Activated naive CD8-positive, alpha-beta T cell treated with anti-CD3 and anti-CD28 coated beads, Interleukin-2, amount 10 ng/mL, durations not matched to agents 7 days and 5 days (primary cell): ENCODE data around the gene LPAR6. TPM values are rescaled to one million over a fixed set of nuclear protein-coding genes. Genes with fewer than 3 reads are reported as not detected.
"Not testable (repeated sequence)": the region's sequence is repeated elsewhere in the genome, so short reads cannot be mapped to it uniquely, and the experiment has no call there.

ENCODE experiments used
- ATAC-seq: fragments of 150-1000 bp; cut with Tn5 transposase; one replicate; pipeline ENCODE4 v1.10.0; 2021; ENCODE audit warnings: low read depth, moderate library complexity
- POLR2A ChIA-PET: fragments of 350-600 bp; sonication (Branson Sonifier 250); formaldehyde crosslinking; loops from one replicate; lab custom pipeline; 2021; ENCODE audit warnings: antibody characterized with exemption; lab: Charles Lee
- DNase-seq: peaks from one replicate; pipeline ENCODE4 v3.0.0; 2021
- H3K27ac Mint-ChIP-seq: one replicate; pipeline ENCODE4 v1.8.0; 2022; ENCODE audit warnings: mild to moderate bottlenecking, mixed read lengths
- H3K27me3 Mint-ChIP-seq: one replicate; pipeline ENCODE4 v1.8.0; 2022; ENCODE audit warnings: mild to moderate bottlenecking, moderate library complexity, mixed read lengths
- H3K36me3 Mint-ChIP-seq: one replicate; pipeline ENCODE4 v1.8.0; 2021; ENCODE audit warnings: mild to moderate bottlenecking, mixed read lengths
- H3K4me1 Mint-ChIP-seq: one replicate; pipeline ENCODE4 v1.8.0; 2021; ENCODE audit warnings: mixed read lengths
- H3K4me3 Mint-ChIP-seq: one replicate; pipeline ENCODE4 v1.8.0; 2022; ENCODE audit warnings: mild to moderate bottlenecking, moderate library complexity, mixed read lengths
- H3K9me3 Mint-ChIP-seq: one replicate; pipeline ENCODE4 v1.8.0; 2021; ENCODE audit warnings: mixed read lengths
- total RNA-seq, 2 experiments: library from RNA; stranded (reverse); gene quantifications; one replicate each; pipeline ENCODE4 v1.2.3, GENCODE V29; 2021

Gene LPAR6, protein sequence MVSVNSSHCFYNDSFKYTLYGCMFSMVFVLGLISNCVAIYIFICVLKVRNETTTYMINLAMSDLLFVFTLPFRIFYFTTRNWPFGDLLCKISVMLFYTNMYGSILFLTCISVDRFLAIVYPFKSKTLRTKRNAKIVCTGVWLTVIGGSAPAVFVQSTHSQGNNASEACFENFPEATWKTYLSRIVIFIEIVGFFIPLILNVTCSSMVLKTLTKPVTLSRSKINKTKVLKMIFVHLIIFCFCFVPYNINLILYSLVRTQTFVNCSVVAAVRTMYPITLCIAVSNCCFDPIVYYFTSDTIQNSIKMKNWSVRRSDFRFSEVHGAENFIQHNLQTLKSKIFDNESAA
- total RNA-seq, result 10 to 100 TPM; 48.1 to 55.4 TPM

DNA sequence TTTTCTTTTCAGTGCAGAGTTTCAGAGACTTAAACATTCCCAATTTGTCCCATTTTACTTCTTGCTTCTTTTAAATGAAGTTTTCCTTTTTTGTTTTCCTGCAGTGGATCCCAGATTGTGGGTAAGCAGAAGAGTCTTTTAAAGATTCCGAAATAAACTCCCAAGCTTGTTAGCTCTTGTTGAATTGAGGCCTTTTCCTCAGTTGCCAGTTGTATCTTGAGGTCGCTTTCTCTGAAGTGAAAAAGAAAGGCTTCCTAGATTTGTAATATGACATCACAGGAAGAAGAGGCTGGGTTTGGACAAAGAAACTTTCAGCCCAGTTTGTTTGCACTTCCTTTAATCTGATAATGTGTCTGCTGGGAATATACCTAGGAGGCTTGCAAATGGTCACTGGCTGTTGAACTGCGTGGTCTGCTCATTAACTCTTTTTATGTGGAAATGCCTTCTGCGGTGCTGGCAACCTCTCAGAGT, at the start of gene LPAR6:
Gene LPAR6, minus strand, starts transcription at position 233 of the 471 bp plus-strand sequence. CDS start 690 bp downstream, outside the sequence.
- POLR2A ChIA-PET, result interaction anchor here (0.6 to 1.6 kb wide), 10 partner anchors 9 to 188 kb away, joined by 3 to 7 read pairs (median 4); no protein-coding TSS in a partner anchor
- Mint-ChIP-seq H3K9me3 (peaks cover 9% of the 10 kb centered on the region), H3K4me3 (peak within 1 kb of the TSS; percentile 99), H3K27me3 (no peaks in the 10 kb centered on the region), H3K27ac (peak within 1 kb of the TSS; percentile 97), H3K4me1 (peaks cover 27% of the 10 kb centered on the region), H3K36me3 (peaks cover 63% of the 10 kb centered on the region)
- ATAC-seq (peak; percentile 29), DNase-seq (no peak)

DNA sequence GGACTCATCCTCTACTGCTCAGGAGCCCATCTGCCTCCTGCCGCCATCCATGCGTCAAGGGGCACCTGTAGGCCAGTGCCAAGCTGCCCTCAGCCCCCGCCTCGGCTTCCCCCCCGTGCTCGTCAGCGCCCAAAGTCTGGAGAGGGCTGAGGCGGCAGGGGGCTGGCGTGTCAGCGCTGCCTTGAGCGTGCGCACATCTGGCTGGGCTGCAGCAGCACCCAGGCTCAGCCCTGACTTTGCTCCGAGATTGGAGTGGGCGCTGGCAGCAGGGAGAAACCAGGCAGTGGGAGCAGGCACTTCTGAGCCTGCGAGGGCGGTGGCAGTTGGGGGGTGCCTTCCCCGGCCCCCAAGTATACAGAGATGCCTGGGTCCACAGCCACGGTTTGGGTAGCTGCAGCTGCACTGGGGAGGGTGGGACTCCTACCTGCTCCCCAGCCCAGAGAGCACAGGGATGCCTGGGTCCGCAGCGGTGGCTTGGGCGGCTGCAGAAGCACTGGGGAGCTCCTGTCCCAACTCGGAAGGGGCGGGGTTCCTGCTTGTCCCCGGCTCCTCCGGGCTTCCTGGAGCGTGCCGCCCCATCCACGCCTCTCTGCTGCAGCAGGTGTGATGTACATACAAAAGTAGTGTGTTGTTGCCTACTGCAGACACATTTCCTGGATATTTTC, 44.8 kb upstream of the LPAR6 start:
- ATAC-seq, result no peak
- POLR2A ChIA-PET, result no interaction called here

DNA sequence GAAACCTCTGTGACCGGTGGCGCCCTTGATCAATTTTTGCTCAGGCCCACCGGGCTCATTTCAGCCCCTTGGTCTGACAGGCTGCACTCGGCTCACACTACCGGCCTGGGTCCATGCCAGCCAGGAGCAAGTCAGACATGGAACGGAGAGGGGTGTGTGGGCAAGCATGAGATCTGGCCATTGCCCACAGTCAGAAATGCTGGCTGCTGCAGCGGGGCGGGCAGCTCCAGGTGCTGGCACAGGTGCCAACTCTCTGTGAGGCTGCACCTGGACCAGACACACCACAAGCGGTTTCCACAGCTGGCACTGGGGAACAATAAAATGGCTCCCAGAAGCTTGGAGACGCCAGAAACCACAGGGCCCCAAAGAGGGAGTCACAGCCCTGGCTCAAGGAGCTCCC, 43.6 kb upstream of the LPAR6 start:
- DNase-seq, result no peak
- H3K4me1 Mint-ChIP-seq, result peaks cover 15% of the 10 kb centered on the region
- ATAC-seq, result no peak
- POLR2A ChIA-PET, result no interaction called here
- H3K36me3 Mint-ChIP-seq, result peaks cover 72% of the 10 kb centered on the region
- H3K9me3 Mint-ChIP-seq, result peaks cover 19% of the 10 kb centered on the region
- no peak overlapping the region for H3K27ac Mint-ChIP-seq
- H3K27me3 Mint-ChIP-seq, result no peaks in the 10 kb centered on the region
- H3K4me3 Mint-ChIP-seq, result no peak overlapping the region

More for the DNA sequence above, 44.8 kb upstream of the LPAR6 start:
- Mint-ChIP-seq H3K27ac (no peak overlapping the region), H3K27me3 (no peaks in the 10 kb centered on the region), H3K4me3 (no peak overlapping the region), H3K9me3 (peaks cover 12% of the 10 kb centered on the region), H3K4me1 (peaks cover 8% of the 10 kb centered on the region), H3K36me3 (peaks cover 69% of the 10 kb centered on the region)
- DNase-seq, result no peak

DNA sequence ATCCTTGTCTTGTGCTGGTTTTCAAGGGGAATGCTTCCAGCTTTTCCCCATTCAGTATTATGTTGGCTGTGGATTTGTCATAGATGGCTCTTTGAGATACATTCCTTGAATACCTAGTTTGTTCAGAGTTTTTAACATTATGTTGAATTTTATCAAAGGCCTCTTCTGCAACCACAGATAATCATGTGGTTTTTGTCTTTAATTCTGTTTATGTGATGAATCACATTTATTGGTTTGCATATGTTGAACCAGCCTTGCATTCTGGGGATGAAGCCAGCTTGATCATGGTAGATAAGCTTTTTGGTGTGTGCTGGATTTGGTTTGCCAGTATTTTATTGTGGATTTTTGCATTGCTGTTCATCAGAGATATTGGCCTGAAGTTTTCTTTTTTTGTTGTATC, 38.3 kb upstream of the LPAR6 start:
- H3K4me3 Mint-ChIP-seq, H3K27me3 Mint-ChIP-seq, DNase-seq, ATAC-seq, POLR2A ChIA-PET: not testable (repeated sequence)
- H3K4me1 Mint-ChIP-seq, result peaks cover 42% of the 10 kb centered on the region
- H3K27ac Mint-ChIP-seq, result peak overlapping the region; percentile 27
- H3K36me3 Mint-ChIP-seq, result peaks cover 61% of the 10 kb centered on the region
- H3K9me3 Mint-ChIP-seq, result peaks cover 33% of the 10 kb centered on the region

DNA sequence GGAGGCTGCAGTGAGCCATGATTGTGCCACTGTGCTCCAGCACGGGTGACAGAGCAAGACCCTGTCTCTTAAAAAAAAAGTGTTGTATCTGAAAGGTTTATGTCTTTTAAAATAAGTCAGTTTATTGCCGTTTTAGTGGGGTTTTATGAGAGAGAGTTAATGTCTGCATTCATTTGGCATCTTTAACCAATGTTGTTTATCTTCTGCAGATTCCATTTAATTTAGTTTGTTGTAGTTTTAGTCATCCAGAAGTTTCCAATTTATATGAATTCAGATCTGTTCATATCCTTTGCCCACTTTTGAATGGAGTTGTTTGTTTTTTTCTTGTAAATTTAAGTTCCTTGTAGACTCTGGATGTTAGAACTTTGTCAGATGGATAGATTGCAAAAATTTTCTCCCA, 36.7 kb upstream of the LPAR6 start:
- POLR2A ChIA-PET, result interaction anchor here (1.6 kb wide), 1 partner anchor 133 kb away, joined by 3 read pairs; no protein-coding TSS in a partner anchor
- Mint-ChIP-seq H3K27ac (peak overlapping the region; percentile 72), H3K9me3 (peaks cover 32% of the 10 kb centered on the region), H3K4me1 (peaks cover 41% of the 10 kb centered on the region), H3K27me3 (no peaks in the 10 kb centered on the region), H3K36me3 (peaks cover 54% of the 10 kb centered on the region), H3K4me3 (peak overlapping the region; percentile 72)
- no peak for ATAC-seq
- no peak for DNase-seq

DNA sequence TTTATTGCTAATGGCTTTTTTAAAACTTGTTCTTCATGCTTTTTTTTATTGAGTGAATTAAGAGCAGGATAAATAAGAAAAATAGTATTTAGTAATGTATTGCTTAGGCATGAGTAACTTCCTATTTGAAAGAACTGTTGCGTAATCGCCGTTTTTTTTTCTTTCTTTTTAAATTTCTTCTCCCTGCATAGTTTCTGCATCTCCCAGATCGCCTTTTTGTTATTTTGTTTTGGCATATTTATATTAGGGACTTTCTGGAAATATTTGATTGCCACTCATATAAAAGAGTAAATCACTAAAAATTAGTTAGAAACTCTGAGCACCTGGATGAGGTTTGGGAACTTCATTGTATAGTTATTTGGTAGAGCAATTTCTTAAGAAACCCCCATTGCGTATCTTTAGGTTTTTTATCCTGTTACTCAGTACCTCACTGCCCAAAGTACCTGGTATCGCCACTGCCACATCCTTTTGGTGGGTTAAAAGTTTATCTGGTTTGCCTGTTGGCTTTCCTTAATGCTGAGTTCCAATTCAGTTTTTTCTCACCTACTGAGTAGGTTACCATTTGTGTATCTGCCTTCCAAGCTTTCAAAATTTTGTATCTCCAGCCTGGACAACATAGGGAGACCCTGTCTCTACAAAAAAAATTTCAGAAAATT, 36.2 kb upstream of the LPAR6 start:
- no peaks in the 10 kb centered on the region for H3K27me3 Mint-ChIP-seq
- H3K27ac Mint-ChIP-seq, result peak overlapping the region; percentile 72
- peaks cover 42% of the 10 kb centered on the region for H3K4me1 Mint-ChIP-seq
- ATAC-seq (peak; percentile 71), DNase-seq (no peak)
- peaks cover 55% of the 10 kb centered on the region for H3K36me3 Mint-ChIP-seq
- POLR2A ChIA-PET, result interaction anchor here (1.3 to 1.6 kb wide), 2 partner anchors 83 to 134 kb away, joined by 3 to 5 read pairs; partner anchors contain the start of gene RCBTB2
- peak overlapping the region; percentile 72 for H3K4me3 Mint-ChIP-seq
- peaks cover 28% of the 10 kb centered on the region for H3K9me3 Mint-ChIP-seq

DNA sequence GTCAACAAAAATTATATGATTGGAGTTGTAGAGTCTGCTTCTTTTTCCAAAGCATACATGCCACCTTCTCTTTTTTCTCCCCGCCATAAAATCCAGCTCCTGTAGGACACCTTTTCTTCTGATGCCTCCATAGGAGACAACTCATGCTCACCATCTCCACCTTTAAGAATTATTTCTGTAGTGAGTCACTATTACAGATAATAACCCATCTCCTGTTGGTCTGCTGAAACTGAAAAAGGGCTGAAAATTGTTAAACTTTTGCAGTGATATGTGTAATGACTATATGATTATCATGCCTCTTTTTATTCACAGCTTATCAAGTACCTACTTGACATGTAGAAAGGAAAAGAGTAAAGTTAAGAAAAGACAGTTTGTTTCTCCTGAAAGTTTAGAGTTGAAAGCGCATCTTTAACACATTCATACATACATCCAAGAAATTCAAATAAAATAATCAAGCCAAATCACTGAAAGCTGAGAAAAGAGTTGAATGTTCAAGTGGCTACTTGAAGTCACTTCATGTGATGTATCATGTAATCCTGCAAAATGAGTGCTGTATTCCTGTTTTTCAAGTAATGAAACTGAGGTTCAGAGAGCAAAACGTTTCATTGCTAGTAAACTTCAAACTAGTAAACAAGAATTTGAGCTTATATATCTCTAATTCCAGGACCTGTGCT, 35.5 kb upstream of the LPAR6 start:
- H3K4me3 Mint-ChIP-seq, result peak overlapping the region; percentile 72
- POLR2A ChIA-PET, result interaction anchor here (1.3 kb wide), 1 partner anchor 84 kb away, joined by 5 read pairs; the partner anchor contains the start of gene RCBTB2
- ATAC-seq, result no peak

DNA sequence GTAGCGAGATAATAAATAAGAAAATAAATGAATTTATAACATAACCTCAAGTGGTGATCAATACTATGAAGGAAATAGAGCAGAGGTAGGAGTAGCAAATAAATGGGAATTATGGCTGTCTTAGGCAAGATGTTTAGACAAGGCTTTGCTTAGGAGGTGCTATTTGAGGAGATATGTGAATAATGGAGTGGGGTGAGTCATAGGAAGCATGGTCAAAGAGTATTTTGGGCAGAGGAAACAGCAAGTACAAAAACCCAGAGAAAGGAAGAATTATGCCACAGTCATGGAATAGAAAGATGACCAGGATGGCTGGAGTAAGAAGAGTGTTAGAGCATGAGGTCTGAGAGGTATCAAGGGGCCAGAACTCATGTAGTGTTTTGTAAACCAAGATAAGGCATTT, 33.6 kb upstream of the LPAR6 start:
- POLR2A ChIA-PET, result no interaction called here
- DNase-seq (no peak), ATAC-seq (no peak)
- H3K9me3 Mint-ChIP-seq, result peaks cover 14% of the 10 kb centered on the region
- H3K27me3 Mint-ChIP-seq, result no peaks in the 10 kb centered on the region
- H3K4me3 Mint-ChIP-seq, result no peak overlapping the region
- H3K4me1 Mint-ChIP-seq, result peaks cover 36% of the 10 kb centered on the region
- H3K36me3 Mint-ChIP-seq, result peaks cover 35% of the 10 kb centered on the region
- H3K27ac Mint-ChIP-seq, result no peak overlapping the region

More for the DNA sequence above, 35.5 kb upstream of the LPAR6 start:
- Mint-ChIP-seq H3K27me3 (no peaks in the 10 kb centered on the region), H3K27ac (peak overlapping the region; percentile 70), H3K4me1 (peaks cover 47% of the 10 kb centered on the region), H3K36me3 (peaks cover 50% of the 10 kb centered on the region), H3K9me3 (peaks cover 26% of the 10 kb centered on the region)
- no peak for DNase-seq

DNA sequence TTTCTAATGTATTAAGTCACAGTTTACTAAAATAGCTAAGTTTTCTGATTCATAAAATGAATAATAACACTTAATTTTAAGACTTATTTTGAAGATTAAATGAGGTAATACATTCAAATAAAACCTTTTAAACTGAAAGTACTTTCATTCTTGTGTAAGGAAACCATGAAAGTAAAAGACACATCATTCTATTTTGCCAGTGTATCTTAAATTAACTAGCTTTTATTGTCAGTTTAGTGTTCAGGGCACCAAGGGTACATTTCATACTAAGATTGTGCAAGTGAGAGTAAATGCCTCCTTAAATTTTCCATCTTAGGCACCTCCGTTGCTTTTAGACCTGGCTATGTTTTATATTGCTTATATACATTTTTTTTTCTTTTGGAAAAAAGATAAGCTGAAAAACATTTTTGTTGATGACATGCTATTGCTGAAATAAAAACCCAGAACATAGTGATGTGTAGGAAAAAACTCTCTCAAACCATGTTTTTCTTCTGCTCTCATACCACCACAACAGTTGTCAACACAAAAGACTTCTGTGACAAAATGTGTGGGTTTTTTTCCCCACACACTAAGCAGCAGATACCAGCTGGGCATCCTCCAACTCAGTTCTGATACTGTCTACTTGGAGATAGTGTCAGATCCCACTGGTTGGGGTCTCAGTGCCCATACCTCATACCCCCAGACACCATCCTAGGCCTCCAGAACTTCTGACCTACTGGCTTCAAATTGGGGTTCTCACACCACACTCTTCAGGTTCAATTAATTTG, 30.7 kb upstream of the LPAR6 start:
- DNase-seq (no peak), ATAC-seq (peak; percentile 53)
- Mint-ChIP-seq H3K27me3 (no peaks in the 10 kb centered on the region), H3K4me3 (peak overlapping the region; percentile 31), H3K4me1 (peaks cover 17% of the 10 kb centered on the region), H3K36me3 (peaks cover 28% of the 10 kb centered on the region), H3K9me3 (no peaks in the 10 kb centered on the region), H3K27ac (peak overlapping the region; percentile 58)
- POLR2A ChIA-PET, result interaction anchor here (0.6 to 1.5 kb wide), 4 partner anchors 31 to 89 kb away, joined by 3 to 4 read pairs (median 4); partner anchors contain the start of gene RCBTB2

DNA sequence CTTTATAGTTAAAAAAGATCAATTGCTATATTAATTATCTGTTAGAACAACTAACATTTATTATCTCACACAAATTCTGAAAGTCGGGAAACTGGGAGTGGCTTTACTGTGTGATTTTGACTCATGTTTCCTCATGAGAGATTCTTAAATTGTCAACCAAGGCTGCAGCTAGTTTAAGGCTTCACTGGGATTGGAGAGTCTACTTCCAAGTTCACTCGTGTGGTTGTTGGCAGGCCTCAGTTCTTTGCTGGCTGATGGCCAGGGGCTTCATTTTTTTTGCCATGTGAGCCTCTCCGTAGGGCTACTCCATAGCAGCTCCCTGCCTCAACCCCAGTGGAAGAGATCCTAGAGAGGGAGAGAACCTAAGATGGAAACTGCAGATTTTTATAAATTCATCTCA, 24.5 kb upstream of the LPAR6 start:
- peaks cover 37% of the 10 kb centered on the region for H3K36me3 Mint-ChIP-seq
- ATAC-seq, result no peak
- peaks cover 13% of the 10 kb centered on the region for H3K4me1 Mint-ChIP-seq
- no peaks in the 10 kb centered on the region for H3K27me3 Mint-ChIP-seq
- POLR2A ChIA-PET, result no interaction called here
- DNase-seq, result no peak
- no peak overlapping the region for H3K27ac Mint-ChIP-seq
- H3K9me3 Mint-ChIP-seq, result peaks cover 3% of the 10 kb centered on the region
- H3K4me3 Mint-ChIP-seq, result no peak overlapping the region

DNA sequence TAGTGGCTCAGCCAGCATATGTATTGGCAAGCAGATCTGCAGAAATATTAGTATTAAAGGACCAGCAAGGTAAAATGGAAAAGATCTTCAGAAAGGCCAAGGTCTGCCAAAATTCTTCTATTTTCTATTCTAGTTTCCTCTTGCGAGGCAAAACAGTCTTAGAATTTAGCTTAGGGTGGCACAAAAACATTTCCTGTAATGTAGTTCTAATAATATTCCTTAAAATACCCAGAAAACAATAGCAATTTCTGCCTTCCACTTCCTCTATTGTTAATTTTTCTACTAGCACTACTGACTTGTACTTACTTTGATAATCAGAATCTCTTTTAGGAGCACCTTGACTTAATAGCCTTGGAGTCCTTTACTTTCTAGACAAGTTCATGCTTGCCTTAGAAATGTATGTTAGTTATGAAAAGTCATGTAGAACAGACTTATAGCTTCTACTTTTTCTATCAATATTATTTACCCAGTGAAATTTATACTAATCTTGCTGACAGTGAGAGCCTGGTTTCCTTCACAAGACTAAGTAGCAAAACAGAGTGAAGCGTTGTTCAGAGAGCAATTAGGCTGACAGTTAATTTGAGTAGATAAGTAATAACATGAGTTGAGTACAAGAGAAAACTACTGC, 23.9 kb upstream of the LPAR6 start:
- H3K9me3 Mint-ChIP-seq, result peaks cover 3% of the 10 kb centered on the region
- POLR2A ChIA-PET, result no interaction called here
- H3K27me3 Mint-ChIP-seq, result no peaks in the 10 kb centered on the region
- H3K4me3 Mint-ChIP-seq, result no peak overlapping the region
- H3K27ac Mint-ChIP-seq, result no peak overlapping the region
- no peak for ATAC-seq
- H3K4me1 Mint-ChIP-seq, result peaks cover 17% of the 10 kb centered on the region
- no peak for DNase-seq
- peaks cover 40% of the 10 kb centered on the region for H3K36me3 Mint-ChIP-seq

DNA sequence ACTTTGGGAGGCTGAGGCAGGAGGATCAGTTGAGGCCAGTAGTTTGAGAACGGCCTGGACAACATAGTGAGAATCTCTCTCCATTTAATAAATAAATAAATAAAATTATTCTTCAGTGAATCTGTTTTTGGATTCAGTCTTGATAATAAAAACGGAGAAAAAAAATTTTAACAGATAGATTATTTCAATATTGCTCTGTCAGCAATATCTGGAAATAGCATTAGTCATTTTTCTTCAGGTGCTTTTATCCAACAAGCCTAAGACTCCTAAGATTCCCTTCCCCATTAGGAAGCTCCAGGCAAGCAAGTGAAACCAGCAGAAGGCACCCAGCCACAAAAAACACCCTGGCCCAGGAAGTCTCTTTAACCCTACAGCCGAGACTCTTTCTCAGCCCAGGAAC, 21.3 kb upstream of the LPAR6 start:
- Mint-ChIP-seq H3K27me3 (no peaks in the 10 kb centered on the region), H3K4me1 (peaks cover 27% of the 10 kb centered on the region), H3K9me3 (peaks cover 3% of the 10 kb centered on the region), H3K36me3 (peaks cover 33% of the 10 kb centered on the region), H3K27ac (no peak overlapping the region), H3K4me3 (no peak overlapping the region)
- no peak for DNase-seq
- POLR2A ChIA-PET, result no interaction called here
- ATAC-seq, result no peak
